C4-2B (cell line): Measurements from ENCODE around the gene HDAC1.

ENCODE experiments used
- H3K27ac ChIP-seq: fragments of 450-650 bp; 2 replicates; pipeline ENCODE4 v1.5.1; 2017
- ZFX ChIP-seq: fragments of 450-650 bp; IDR thresholded peaks from 2 replicates; pipeline ENCODE4 v1.6.1; 2017
- TF ChIP-seq, protein P1 (sequence below): fragments of 450-650 bp; conservative IDR thresholded peaks from 2 replicates; pipeline ENCODE4 v1.5.1; 2017; ENCODE audit warnings: mild to moderate bottlenecking

HDAC1 gene

DNA sequence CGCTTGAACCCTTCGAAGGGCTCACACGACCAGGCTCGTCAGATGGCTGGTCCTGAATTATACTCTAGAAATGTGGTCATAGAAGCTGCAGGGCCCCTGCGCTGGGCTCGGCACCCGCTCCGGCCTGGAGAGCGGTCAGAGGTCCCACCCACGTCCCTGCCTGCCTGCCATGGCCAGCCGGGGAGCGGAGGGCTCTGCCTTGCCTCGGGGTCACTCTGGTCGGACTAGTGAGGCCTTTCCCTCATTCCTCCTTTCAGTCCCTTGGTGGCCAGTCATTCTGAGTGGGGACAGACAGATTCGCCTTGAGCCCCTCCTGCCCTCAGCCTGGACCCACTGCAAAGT is 44.7 kb downstream of the HDAC1 start:
- TF ChIP-seq ZFX: no peak
- TF ChIP-seq, protein P1, sequence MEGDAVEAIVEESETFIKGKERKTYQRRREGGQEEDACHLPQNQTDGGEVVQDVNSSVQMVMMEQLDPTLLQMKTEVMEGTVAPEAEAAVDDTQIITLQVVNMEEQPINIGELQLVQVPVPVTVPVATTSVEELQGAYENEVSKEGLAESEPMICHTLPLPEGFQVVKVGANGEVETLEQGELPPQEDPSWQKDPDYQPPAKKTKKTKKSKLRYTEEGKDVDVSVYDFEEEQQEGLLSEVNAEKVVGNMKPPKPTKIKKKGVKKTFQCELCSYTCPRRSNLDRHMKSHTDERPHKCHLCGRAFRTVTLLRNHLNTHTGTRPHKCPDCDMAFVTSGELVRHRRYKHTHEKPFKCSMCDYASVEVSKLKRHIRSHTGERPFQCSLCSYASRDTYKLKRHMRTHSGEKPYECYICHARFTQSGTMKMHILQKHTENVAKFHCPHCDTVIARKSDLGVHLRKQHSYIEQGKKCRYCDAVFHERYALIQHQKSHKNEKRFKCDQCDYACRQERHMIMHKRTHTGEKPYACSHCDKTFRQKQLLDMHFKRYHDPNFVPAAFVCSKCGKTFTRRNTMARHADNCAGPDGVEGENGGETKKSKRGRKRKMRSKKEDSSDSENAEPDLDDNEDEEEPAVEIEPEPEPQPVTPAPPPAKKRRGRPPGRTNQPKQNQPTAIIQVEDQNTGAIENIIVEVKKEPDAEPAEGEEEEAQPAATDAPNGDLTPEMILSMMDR: no peak
- H3K27ac ChIP-seq: no peak overlapping the region; the same call in 1 of the 2 replicates

- no peak for TF ChIP-seq ZFX
- TF ChIP-seq, protein P1: no peak
- H3K27ac ChIP-seq: no peak overlapping the region
Observed at GRCh38 chr1:32336963-32337675, 45.2 kb downstream of the HDAC1 start.

GRCh38 chr1:32337855-32338636 is 46.2 kb downstream of the HDAC1 start:
- no peak overlapping the region for H3K27ac ChIP-seq
- TF ChIP-seq ZFX: no peak
- TF ChIP-seq, protein P1: no peak

DNA sequence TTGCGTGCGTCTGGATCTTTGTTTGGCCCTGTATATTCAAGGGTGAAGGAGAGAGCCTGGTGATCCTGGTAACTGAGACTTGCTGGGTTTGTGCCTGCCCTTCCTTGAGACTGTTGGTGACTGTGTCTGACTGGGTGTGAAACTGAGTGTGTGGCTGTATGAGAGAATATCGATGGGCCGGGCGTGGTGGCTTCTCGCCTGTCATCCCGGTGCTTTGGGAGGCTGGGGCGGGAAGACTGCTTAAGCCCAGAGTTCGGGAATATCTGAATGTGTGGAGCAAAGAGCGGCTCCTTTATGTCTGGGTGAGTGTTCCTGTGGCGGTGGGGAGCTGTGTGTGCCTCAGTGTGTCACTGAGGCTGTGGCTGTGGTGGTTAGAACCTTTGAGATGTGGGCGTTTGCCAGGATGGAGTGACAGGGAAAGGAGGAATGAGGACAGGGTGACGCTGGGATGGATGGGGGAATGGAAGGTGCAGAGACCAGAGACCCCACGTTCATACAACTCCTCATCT is 46.8 kb downstream of the HDAC1 start:
- TF ChIP-seq ZFX: no peak
- TF ChIP-seq, protein P1: no peak
- no peak overlapping the region for H3K27ac ChIP-seq

GRCh38 chr1:32339363-32339978 is 47.6 kb downstream of the HDAC1 start:
- H3K27ac ChIP-seq: no peak overlapping the region
- no peak for TF ChIP-seq ZFX
- TF ChIP-seq, protein P1: no peak

DNA sequence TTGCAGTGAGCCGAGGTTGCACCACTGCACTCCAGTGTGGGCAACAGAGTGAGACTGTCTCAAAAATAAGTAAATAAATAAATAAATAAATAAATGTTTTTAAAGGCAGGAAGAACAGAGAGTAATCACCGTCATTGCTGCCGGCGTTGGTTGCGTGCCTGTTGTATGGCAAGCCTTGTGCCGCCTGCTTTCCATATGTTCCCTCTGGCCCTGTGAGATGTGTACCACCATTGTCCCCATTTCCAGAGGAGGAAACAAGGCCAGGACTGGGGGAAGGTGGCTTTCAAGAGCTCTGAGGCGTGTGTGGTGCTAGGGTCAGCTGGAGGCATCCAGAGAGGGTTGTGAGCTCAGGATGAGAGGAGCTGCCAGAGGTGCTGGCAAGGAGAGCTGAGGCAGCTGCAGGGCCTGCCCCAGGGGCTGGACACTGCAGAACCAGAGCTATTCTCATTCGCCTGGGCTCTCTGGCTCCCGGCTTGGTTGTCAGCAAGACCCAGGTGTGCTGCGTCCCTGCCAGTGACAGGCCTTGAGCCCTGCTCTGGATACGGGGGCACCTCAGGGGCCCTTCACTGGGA is 49.4 kb downstream of the HDAC1 start:
- no peak overlapping the region for H3K27ac ChIP-seq
- TF ChIP-seq ZFX: no peak
- TF ChIP-seq, protein P1: no peak

GRCh38 chr1:32341971-32342370 is 50.1 kb downstream of the HDAC1 start:
- no peak for TF ChIP-seq ZFX
- TF ChIP-seq, protein P1: no peak
- H3K27ac ChIP-seq: no peak overlapping the region
